ENCODE measurements around the gene IL18. TPM values are rescaled to one million over a fixed set of nuclear protein-coding genes. Genes with fewer than 3 reads are reported as not detected.
"Not testable (repeated sequence)": the region's sequence is repeated elsewhere in the genome, so short reads cannot be mapped to it uniquely, and the experiment has no call there.

Gene IL18
- total and polyA plus RNA-seq, 5 experiments from 2014 or later, result 0.16 to 0.19 TPM; not detected in 3

DNA sequence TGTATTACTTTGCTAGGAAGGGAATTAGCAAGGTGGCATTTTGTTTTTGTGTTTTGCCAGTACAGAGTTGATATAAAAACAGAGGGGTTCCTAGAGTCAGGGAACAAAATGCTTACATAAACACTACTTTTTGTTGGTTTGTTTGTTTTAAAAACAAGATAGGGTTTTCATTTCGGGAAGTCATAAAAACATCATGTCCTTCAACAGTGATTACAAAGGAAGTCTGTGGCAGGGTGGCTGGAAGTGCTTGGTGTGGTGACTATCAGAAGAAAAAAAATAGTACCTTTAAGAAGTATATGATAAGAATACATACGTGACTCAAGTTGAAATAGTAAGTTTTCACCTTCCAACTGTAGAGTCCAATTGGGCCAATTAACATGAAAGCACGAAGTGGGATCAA, 1.2 kb upstream of the IL18 start:
- H3K27me3 Mint-ChIP-seq, result peaks cover 12 to 40% (median 25%) of the 10 kb centered on the region in 5 donors
- no peak overlapping the region for H3K27ac Mint-ChIP-seq

DNA sequence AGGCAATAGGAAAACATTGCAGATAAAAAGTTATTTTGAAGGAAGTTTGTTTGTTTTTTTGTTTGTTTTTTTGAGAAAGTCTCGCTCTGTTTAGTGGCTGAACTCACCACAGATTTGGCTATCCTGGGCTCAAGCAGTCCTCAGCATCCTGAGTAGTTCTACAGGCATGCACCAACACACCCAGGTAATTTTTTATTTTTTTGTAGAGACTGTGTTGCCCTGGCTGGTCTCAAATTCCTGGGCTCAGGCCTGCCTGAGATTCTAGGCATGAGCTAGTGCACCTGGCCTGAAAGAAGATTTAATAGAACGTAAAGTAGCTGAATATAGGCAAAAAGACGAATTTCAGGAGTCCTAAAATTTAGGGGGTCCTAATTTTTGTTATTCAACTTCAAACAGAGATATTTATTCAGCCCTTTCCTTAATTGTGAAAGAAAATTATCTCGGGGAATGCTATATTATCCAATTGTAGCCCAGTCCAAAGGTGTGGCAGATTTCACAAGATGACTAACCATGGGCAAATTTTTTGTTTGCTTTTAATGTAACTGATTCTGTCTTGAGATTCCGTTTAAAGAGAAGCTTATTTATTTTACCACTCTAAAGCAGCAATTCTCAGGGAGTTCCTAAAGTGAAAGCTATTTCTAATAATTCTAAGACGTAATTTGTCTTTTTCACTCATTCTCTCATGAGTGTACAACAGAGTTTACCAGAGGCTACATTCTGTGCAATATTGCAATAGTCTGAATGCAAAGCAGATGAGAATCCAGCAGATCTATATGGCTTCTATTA, 940 bp downstream of the IL18 start:
- H3K27ac Mint-ChIP-seq, result no peak overlapping the region
- DNase-seq, result no peak
- peaks cover 10 to 37% (median 25%) of the 10 kb centered on the region in 5 donors for H3K27me3 Mint-ChIP-seq
- POLR2A ChIA-PET, result no interaction called here
- ATAC-seq, result no peak
- H3K36me3 Mint-ChIP-seq, result peaks cover 0 to 10% (median 9%) of the 10 kb centered on the region in 3 donors
- no peak overlapping the region for H3K4me3 Mint-ChIP-seq
- peaks cover 0 to 2% (median 0%) of the 10 kb centered on the region in 9 donors for H3K9me3 Mint-ChIP-seq
- peaks cover 0 to 26% (median 6%) of the 10 kb centered on the region in 4 donors for H3K4me1 Mint-ChIP-seq

More for the DNA sequence above, 1.2 kb upstream of the IL18 start:
- Mint-ChIP-seq H3K4me1 (peaks cover 0 to 18% (median 6%) of the 10 kb centered on the region in 4 donors), H3K4me3 (no peak overlapping the region), H3K9me3 (peaks cover 0 to 2% (median 0%) of the 10 kb centered on the region in 9 donors), H3K36me3 (peaks cover 0 to 10% (median 9%) of the 10 kb centered on the region in 3 donors)
- no peak for DNase-seq
- ATAC-seq, result no peak
- POLR2A ChIA-PET, result no interaction called here

DNA sequence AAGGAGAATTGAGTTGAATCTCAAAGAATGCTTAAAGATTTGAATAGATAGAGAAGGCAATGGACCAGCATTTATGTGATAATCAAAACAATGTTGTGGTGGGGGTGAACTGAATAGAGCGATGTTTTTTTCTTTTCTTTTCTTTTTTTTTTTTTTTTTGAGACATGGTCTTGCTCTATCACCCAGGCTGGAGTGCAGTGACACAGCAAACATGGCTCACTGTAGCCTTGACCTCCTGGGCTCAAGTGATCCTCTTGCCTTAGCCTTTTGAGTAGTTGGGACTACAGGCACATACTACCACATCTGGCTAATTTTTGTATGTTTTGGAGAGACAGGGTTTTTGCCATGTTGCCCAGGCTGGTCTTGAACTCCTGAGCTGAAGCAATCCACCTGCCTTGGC, 1.7 kb downstream of the IL18 start:
- H3K27me3 Mint-ChIP-seq, result peaks cover 10 to 29% (median 23%) of the 10 kb centered on the region in 5 donors
- H3K4me3 Mint-ChIP-seq, ATAC-seq, DNase-seq, H3K9me3 Mint-ChIP-seq, H3K27ac Mint-ChIP-seq, POLR2A ChIA-PET: not testable (repeated sequence)
- peaks cover 0 to 26% (median 6%) of the 10 kb centered on the region in 4 donors for H3K4me1 Mint-ChIP-seq
- H3K36me3 Mint-ChIP-seq, result peaks cover 0 to 13% (median 9%) of the 10 kb centered on the region in 3 donors

DNA sequence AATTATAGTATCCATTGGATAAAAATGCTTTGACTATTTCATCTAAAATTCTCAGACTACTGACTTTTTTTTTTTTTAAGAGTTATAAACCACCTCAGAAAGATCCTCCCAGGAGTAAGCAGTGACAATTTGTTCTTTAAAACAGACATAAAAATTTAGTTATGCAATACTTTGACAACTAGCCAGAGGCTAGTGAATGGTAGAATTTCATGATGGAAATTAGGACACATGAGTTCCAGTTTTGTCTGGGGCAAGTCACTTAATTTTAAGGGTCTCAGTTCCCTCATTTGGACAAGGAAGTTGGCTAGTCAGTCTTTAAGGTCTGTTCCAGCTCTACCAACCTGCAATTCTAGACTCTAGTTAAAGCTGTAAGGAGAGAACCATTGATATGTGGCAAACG, 2.9 kb downstream of the IL18 start:
- Mint-ChIP-seq H3K36me3 (peaks cover 0 to 15% (median 9%) of the 10 kb centered on the region in 3 donors), H3K4me1 (peaks cover 0 to 26% (median 6%) of the 10 kb centered on the region in 4 donors), H3K9me3 (peaks cover 0 to 1% (median 0%) of the 10 kb centered on the region in 9 donors), H3K27me3 (peaks cover 10 to 21% (median 18%) of the 10 kb centered on the region in 5 donors), H3K27ac (no peak overlapping the region), H3K4me3 (no peak overlapping the region)
- ATAC-seq (no peak), DNase-seq (no peak)
- POLR2A ChIA-PET, result no interaction called here

DNA sequence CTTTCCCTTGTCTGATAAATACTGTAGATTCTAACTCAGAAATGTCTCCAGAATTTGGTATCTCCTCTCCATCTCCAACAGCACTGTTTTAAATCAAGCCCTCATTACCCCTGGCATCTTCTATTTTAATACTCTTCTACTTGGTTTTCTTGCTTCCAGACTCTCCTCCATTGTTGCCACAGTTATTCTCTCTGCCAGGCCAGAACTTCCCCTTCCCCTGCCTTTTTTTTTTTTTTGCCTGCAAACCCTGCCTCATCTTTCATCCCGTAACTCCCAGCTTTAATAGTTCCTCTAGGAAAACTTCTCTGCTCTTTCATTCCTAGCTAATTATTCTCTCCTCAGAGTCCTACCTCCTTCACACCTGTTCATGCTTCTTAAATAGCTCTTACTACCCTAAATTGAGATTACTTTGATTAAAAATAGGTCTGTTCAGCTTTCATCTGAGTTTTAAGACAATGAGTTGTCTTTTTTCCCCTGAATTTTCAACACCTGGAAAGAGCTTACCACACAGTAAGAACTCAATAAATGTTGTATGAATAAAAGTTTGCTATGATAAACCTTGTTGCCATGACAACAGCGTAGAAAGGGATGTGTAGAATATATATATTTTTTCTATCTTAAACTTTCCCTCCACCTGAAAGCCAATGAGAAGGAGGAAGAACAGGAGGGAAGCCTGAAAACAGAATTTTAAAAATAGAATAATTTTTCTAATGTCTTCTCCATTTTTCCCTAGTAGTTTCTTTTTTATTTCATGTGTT, 3.6 kb downstream of the IL18 start:
- Mint-ChIP-seq H3K27me3 (peaks cover 10 to 21% (median 17%) of the 10 kb centered on the region in 5 donors), H3K27ac (no peak overlapping the region), H3K4me1 (peaks cover 0 to 26% (median 6%) of the 10 kb centered on the region in 4 donors), H3K36me3 (peaks cover 0 to 13% (median 9%) of the 10 kb centered on the region in 3 donors), H3K4me3 (no peak overlapping the region), H3K9me3 (peaks cover 0 to 1% (median 0%) of the 10 kb centered on the region in 9 donors)
- POLR2A ChIA-PET, result no interaction called here
- DNase-seq (no peak), ATAC-seq (no peak)

DNA sequence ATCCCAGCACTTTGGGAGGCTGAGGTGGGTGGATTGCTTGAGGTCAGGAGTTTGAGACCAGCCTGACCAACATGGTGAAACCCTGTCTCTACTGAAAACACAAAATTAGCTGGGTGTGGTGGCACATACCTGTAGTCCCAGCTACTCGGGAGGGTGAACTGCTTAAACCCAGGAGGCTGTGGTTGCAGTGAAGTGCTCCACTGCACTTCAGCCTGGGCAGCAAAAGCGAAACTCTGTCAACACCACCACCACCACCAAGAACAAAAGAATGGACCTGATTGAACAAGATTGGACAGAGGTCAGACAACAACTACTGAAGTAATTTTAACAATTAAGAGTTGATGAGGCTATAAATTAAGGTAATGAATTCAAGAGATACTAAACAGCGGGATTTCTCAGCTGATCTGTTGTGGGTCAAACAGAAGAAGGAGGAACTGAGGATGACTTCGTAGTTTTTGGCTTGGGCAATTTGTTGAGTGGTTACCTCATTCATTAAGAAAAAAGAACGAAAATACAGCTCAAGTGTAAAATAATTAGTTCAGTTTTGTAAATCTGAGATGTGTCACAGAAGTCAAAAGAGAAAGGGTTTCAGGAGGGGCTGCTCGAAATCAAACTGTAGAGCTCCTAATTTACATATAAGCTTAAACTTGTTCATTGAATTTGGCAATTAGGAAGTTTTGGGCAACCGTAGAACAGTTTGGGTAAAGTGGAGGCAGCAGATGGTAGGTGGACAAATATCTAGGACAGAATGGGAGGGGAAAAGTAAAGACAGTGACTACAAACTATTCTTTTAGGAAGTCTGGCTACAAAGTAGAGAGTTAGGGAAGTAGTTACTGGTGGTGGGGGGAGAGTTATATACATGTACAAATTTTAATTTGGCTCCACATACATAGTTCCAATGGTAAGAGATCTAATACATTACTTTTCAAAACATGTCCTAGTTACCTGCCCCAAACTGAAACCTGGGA, 4.5 kb downstream of the IL18 start:
- Mint-ChIP-seq H3K27me3 (peaks cover 8 to 17% (median 11%) of the 10 kb centered on the region in 5 donors), H3K4me1 (peaks cover 0 to 23% (median 6%) of the 10 kb centered on the region in 4 donors), H3K36me3 (peaks cover 0 to 11% (median 9%) of the 10 kb centered on the region in 3 donors), H3K4me3 (no peak overlapping the region), H3K27ac (no peak overlapping the region), H3K9me3 (peaks cover 0 to 1% (median 0%) of the 10 kb centered on the region in 9 donors)
- POLR2A ChIA-PET, result no interaction called here
- ATAC-seq, result no peak
- no peak for DNase-seq

DNA sequence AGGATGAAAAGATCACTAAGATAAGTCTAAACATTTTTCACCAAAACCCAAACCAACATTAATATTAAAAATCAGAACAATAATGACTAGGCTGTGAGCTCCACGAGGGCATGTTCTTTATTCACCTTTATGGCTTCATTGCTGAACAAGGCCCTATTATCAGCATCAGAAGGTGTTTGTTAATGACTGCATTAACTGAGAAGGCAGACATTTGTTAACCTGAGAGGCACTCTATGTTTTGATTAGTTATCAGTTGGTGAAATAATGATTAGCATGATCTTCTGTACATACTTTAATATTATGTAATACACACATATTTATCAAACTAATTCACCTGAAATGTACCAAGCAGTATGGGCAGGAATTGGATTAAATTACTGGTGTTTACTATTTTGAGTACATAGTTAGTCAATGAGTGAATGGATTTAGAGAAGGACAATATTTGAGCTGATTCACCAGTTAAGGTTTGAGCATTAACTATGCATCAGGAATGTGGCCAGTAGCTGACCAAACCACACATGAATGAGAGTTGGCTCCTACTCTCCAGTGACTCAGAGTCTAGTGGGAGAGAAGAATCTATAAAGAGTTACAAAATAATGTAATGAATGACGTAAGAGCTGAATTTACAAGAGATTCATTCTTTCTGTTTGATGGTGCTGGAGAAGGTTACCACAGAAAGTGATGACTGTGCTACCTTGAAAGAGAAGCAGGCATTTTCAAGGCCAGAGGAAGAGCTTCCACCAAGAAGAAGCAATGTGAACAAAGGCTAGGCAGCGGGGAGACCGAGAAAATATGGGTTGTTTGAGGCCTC, 6.7 kb downstream of the IL18 start:
- Mint-ChIP-seq H3K4me1 (peaks cover 0 to 12% (median 0%) of the 10 kb centered on the region in 4 donors), H3K4me3 (no peak overlapping the region), H3K36me3 (peaks cover 0 to 11% (median 5%) of the 10 kb centered on the region in 3 donors), H3K27ac (no peak overlapping the region), H3K27me3 (peaks cover 0 to 9% (median 5%) of the 10 kb centered on the region in 5 donors), H3K9me3 (peaks cover 0 to 1% (median 0%) of the 10 kb centered on the region in 9 donors)
- POLR2A ChIA-PET, result interaction anchor here (0.6 kb wide), 1 partner anchor 346 kb away, joined by 7 read pairs; no protein-coding TSS in a partner anchor
- DNase-seq, result no peak
- ATAC-seq, result no peak

DNA sequence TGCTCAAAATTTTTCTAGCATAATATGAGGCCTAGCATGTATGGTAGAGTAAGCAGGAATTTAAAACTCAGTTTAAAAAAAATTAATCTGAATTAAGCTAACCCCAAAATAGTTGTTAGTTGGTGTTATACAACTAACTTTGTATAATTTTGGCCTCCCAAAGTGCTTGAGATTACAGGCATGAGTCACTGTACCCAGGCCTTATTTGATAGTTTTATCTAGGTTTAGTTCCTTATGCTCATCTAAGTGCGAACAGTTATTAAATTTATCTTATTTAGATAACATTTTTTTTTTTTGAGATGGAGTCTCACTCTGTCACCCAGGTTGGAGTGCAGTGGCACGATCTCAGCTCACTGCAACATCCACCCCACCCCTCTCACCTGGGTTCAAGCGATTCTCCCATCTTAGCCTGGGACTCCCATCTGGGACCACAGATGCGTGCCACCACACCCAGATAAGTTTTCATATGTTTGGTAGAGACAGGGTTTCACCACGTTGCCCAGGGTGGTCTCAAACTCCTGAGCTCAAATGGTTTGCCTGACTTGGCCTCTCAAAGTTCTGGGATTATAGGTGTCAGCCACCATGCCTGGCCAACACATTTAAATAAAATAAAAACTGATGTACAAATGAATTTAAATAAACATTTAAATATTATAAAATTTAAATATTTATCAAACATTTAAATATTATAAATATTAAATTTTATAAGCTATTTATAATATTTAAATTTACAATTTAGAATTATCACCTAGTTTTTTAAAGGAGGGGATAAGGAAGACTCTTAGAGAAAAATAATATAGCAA, 7.5 kb downstream of the IL18 start:
- POLR2A ChIA-PET, result interaction anchor here (0.6 kb wide), 1 partner anchor 345 kb away, joined by 7 read pairs; no protein-coding TSS in a partner anchor

DNA sequence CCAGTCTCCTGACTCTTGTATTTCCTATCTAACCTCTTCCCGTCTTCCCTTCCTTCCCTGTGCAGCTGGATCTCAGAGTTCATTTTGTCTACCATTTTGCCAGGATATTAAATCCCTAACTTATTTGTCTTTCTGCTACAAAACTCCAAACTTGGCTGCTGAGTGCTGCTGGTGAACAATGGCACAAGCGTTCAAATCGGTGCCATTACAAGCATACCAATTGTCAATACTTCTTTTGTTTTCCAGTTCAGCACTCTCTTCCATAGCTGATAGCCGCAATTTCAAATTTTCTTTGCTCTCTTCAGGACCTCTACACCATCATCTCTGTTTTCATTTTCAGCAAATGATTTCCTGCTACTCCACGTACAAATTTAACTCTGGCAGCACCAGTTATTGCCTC, 13.4 kb downstream of the IL18 start:
- peaks cover 0 to 3% (median 0%) of the 10 kb centered on the region in 5 donors for H3K27me3 Mint-ChIP-seq
- H3K4me3 Mint-ChIP-seq, result no peak overlapping the region
- ATAC-seq (no peak), DNase-seq (no peak)
- H3K9me3 Mint-ChIP-seq, result no peaks in the 10 kb centered on the region
- H3K36me3 Mint-ChIP-seq, result no peaks in the 10 kb centered on the region
- no peaks in the 10 kb centered on the region for H3K4me1 Mint-ChIP-seq
- POLR2A ChIA-PET, result no interaction called here
- no peak overlapping the region for H3K27ac Mint-ChIP-seq

More for the DNA sequence above, 7.5 kb downstream of the IL18 start:
- no peak for ATAC-seq
- Mint-ChIP-seq H3K4me3 (no peak overlapping the region), H3K4me1 (peaks cover 0 to 12% (median 0%) of the 10 kb centered on the region in 4 donors), H3K27me3 (peaks cover 0 to 6% (median 0%) of the 10 kb centered on the region in 5 donors), H3K9me3 (no peaks in the 10 kb centered on the region), H3K27ac (no peak overlapping the region), H3K36me3 (peaks cover 0 to 7% (median 0%) of the 10 kb centered on the region in 3 donors)
- no peak for DNase-seq

DNA sequence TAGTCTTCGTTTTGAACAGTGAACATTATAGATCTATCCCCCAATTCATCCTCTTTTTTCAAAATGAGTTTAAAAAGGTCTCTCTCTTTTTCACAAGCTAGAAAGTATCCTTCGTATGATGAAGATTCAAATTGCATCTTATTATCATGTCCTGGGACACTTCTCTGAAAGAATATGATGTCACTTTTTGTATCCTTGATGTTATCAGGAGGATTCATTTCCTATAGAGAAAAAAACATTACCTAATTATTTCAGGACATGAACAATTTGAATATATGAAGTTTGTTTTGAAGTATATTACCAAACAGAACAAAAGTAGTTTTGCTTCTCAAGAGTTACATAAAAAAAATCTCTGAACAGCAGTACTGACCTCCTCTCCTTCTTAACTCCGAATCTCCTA, 20.3 kb downstream of the IL18 start:
- H3K4me1 Mint-ChIP-seq, result no peaks in the 10 kb centered on the region
- no peak for ATAC-seq
- no peak overlapping the region for H3K27ac Mint-ChIP-seq
- H3K36me3 Mint-ChIP-seq, result peaks cover 3 to 8% (median 6%) of the 10 kb centered on the region in 3 donors
- no peak for DNase-seq
- POLR2A ChIA-PET, result no interaction called here
- H3K27me3 Mint-ChIP-seq, result no peaks in the 10 kb centered on the region
- H3K4me3 Mint-ChIP-seq, result no peak overlapping the region
- H3K9me3 Mint-ChIP-seq, result peaks cover 0 to 15% (median 7%) of the 10 kb centered on the region in 9 donors

DNA sequence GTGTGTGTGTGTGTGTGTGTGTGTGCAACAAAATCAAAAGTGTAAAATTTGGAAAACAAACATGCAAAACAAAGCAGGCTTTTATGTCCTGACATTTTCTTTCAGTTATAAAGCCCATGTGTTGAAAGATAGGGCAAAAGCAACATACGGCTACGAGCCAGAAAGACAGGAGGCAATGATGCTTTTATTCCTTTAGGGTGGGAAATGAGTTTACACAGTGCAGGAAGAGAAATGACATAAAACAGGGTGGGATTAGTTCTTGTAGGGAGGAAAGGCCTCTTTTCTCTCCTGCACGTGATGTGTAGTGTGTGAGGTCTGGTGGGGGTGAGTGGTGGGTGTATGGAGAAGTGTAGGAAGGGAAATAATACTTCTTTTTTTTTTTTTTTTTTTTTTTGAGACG, 29.4 kb downstream of the IL18 start:
- H3K4me3 Mint-ChIP-seq, result no peak overlapping the region
- peaks cover 0 to 3% (median 0%) of the 10 kb centered on the region in 3 donors for H3K36me3 Mint-ChIP-seq
- DNase-seq, result no peak
- ATAC-seq, result no peak
- POLR2A ChIA-PET, result no interaction called here
- no peaks in the 10 kb centered on the region for H3K27me3 Mint-ChIP-seq
- H3K27ac Mint-ChIP-seq, result no peak overlapping the region
- no peaks in the 10 kb centered on the region for H3K9me3 Mint-ChIP-seq
- H3K4me1 Mint-ChIP-seq, result peaks cover 0 to 4% (median 0%) of the 10 kb centered on the region in 4 donors

All from naive thymus-derived CD8-positive, alpha-beta T cell (primary cell).